Activated naive CD8-positive, alpha-beta T cell treated with anti-CD3 and anti-CD28 coated beads, Interleukin-2, amount 50 U/mL, for 24 hours (primary cell): ENCODE data around the gene TRIM15.
"Not testable (repeated sequence)": the region's sequence is repeated elsewhere in the genome, so short reads cannot be mapped to it uniquely, and the experiment has no call there.

Source experiments
- ATAC-seq: fragments of 150-1000 bp; cut with Tn5 transposase; one replicate; pipeline ENCODE4 v1.10.0; 2021
- DNase-seq: peaks from one replicate; pipeline ENCODE4 v3.0.0; 2021
- H3K27ac Mint-ChIP-seq: one replicate; pipeline ENCODE4 v1.8.0; 2021; ENCODE audit warnings: mild to moderate bottlenecking, mixed read lengths
- H3K27me3 Mint-ChIP-seq: one replicate; pipeline ENCODE4 v1.8.0; 2021; ENCODE audit warnings: mixed read lengths
- H3K36me3 Mint-ChIP-seq: one replicate; pipeline ENCODE4 v1.8.0; 2021; ENCODE audit warnings: low read depth, mixed read lengths
- H3K4me1 Mint-ChIP-seq: one replicate; pipeline ENCODE4 v1.8.0; 2021; ENCODE audit warnings: mixed read lengths
- H3K4me3 Mint-ChIP-seq: one replicate; pipeline ENCODE4 v1.8.0; 2021; ENCODE audit warnings: mild to moderate bottlenecking, moderate library complexity, mixed read lengths
- H3K9me3 Mint-ChIP-seq: one replicate; pipeline ENCODE4 v1.8.0; 2021; ENCODE audit warnings: mixed read lengths

TRIM15 gene

GRCh38 chr6:30213667-30213956, 50.3 kb downstream of the TRIM15 start:
- peaks cover 2% of the 10 kb centered on the region for H3K27me3 Mint-ChIP-seq
- H3K9me3 Mint-ChIP-seq = no peaks in the 10 kb centered on the region
- H3K36me3 Mint-ChIP-seq = peaks cover 22% of the 10 kb centered on the region
- H3K27ac Mint-ChIP-seq = peak overlapping the region; percentile 99
- H3K4me1 Mint-ChIP-seq = peaks cover 51% of the 10 kb centered on the region
- H3K4me3 Mint-ChIP-seq = peak overlapping the region; percentile 92
- no peak for DNase-seq
- no peak for ATAC-seq

- Mint-ChIP-seq H3K4me1 (peaks cover 47% of the 10 kb centered on the region), H3K9me3 (no peaks in the 10 kb centered on the region), H3K36me3 (peaks cover 18% of the 10 kb centered on the region), H3K27ac (peak overlapping the region; percentile 99), H3K27me3 (peaks cover 2% of the 10 kb centered on the region), H3K4me3 (peak overlapping the region; percentile 92)
- DNase-seq (peak; percentile 80), ATAC-seq (peak; percentile 66)
Observed at GRCh38 chr6:30213957-30214656, 50.8 kb downstream of the TRIM15 start.

- Mint-ChIP-seq H3K4me1 (peaks cover 49% of the 10 kb centered on the region), H3K27ac (peak overlapping the region; percentile 99), H3K9me3 (no peaks in the 10 kb centered on the region), H3K27me3 (peaks cover 2% of the 10 kb centered on the region), H3K36me3 (peaks cover 16% of the 10 kb centered on the region), H3K4me3 (peak overlapping the region; percentile 92)
- DNase-seq (no peak), ATAC-seq (no peak)
Observed at GRCh38 chr6:30214657-30214982, 51.3 kb downstream of the TRIM15 start.

GRCh38 chr6:30216096-30216495, 52.8 kb downstream of the TRIM15 start:
- H3K4me3 Mint-ChIP-seq = no peak overlapping the region
- no peak overlapping the region for H3K27ac Mint-ChIP-seq

GRCh38 chr6:30219244-30219643, 55.9 kb downstream of the TRIM15 start:
- peak; percentile 52 for DNase-seq
- Mint-ChIP-seq H3K27ac (no peak overlapping the region), H3K27me3 (no peaks in the 10 kb centered on the region), H3K4me1 (peaks cover 17% of the 10 kb centered on the region), H3K4me3 (no peak overlapping the region), H3K9me3 (peaks cover 18% of the 10 kb centered on the region), H3K36me3 (no peaks in the 10 kb centered on the region)
- ATAC-seq = peak; percentile 71

More at GRCh38 chr6:30216096-30216495, 52.8 kb downstream of the TRIM15 start:
- Mint-ChIP-seq H3K4me1 (peaks cover 38% of the 10 kb centered on the region), H3K9me3 (no peaks in the 10 kb centered on the region), H3K36me3 (peaks cover 7% of the 10 kb centered on the region), H3K27me3 (peaks cover 2% of the 10 kb centered on the region)
- DNase-seq (no peak), ATAC-seq (no peak)

- not testable (repeated sequence) for DNase-seq, H3K27ac Mint-ChIP-seq, H3K27me3 Mint-ChIP-seq, H3K4me3 Mint-ChIP-seq, H3K36me3 Mint-ChIP-seq, H3K4me1 Mint-ChIP-seq, ATAC-seq
- peaks cover 22% of the 10 kb centered on the region for H3K9me3 Mint-ChIP-seq
Observed at GRCh38 chr6:30221395-30221794, 58.0 kb downstream of the TRIM15 start.

GRCh38 chr6:30221956-30222355, 58.6 kb downstream of the TRIM15 start:
- not testable (repeated sequence) for H3K4me3 Mint-ChIP-seq, H3K27ac Mint-ChIP-seq, H3K27me3 Mint-ChIP-seq, ATAC-seq, H3K36me3 Mint-ChIP-seq, DNase-seq
- Mint-ChIP-seq H3K4me1 (peaks cover 13% of the 10 kb centered on the region), H3K9me3 (peaks cover 22% of the 10 kb centered on the region)
